HG02678 (cell line): Measurements from ENCODE around the gene CRACDL.

Experiments
- ATAC-seq: cut with Tn5 transposase; IDR thresholded peaks from one replicate; pipeline ENCODE4 v1.9.1; 2021; ENCODE audit warnings: mild to moderate bottlenecking, moderate library complexity; ENCODE audit not compliant: unreplicated experiment

CRACDL gene

GRCh38 chr2:98827625-98828368 lies 108.2 kb downstream of the CRACDL start:
- ATAC-seq, result no peak

- no peak for ATAC-seq
Measured at GRCh38 chr2:98826856-98827255, 109.2 kb downstream of the CRACDL start.

GRCh38 chr2:98825858-98826257 lies 110.2 kb downstream of the CRACDL start:
- no peak for ATAC-seq

- ATAC-seq, result no peak
Measured at GRCh38 chr2:98825404-98825803, 110.6 kb downstream of the CRACDL start.

- no peak for ATAC-seq
Measured at GRCh38 chr2:98825020-98825350, 111.0 kb downstream of the CRACDL start.

GRCh38 chr2:98824256-98825019 lies 111.6 kb downstream of the CRACDL start:
- ATAC-seq, result no peak

- no peak for ATAC-seq
Measured at GRCh38 chr2:98823196-98824170, 112.5 kb downstream of the CRACDL start.

- no peak for ATAC-seq
Measured at GRCh38 chr2:98822301-98823164, 113.5 kb downstream of the CRACDL start.

GRCh38 chr2:98821629-98822135 lies 114.3 kb downstream of the CRACDL start:
- no peak for ATAC-seq

- no peak for ATAC-seq
Measured at GRCh38 chr2:98819231-98819766, 116.7 kb downstream of the CRACDL start.

- no peak for ATAC-seq
Measured at GRCh38 chr2:98818164-98818563, 117.9 kb downstream of the CRACDL start.

GRCh38 chr2:98816281-98816680 lies 119.7 kb downstream of the CRACDL start:
- no peak for ATAC-seq

- no peak for ATAC-seq
Measured at GRCh38 chr2:98815795-98816194, 120.2 kb downstream of the CRACDL start.

GRCh38 chr2:98811766-98812165 lies 124.3 kb downstream of the CRACDL start:
- no peak for ATAC-seq

GRCh38 chr2:98810588-98810928 lies 125.5 kb downstream of the CRACDL start:
- ATAC-seq, result no peak

GRCh38 chr2:98809878-98810587 lies 126.0 kb downstream of the CRACDL start:
- ATAC-seq, result no peak

- no peak for ATAC-seq
Measured at GRCh38 chr2:98809116-98809515, 126.9 kb downstream of the CRACDL start.

GRCh38 chr2:98808546-98808945 lies 127.5 kb downstream of the CRACDL start:
- ATAC-seq, result no peak

GRCh38 chr2:98807929-98808328 lies 128.1 kb downstream of the CRACDL start:
- no peak for ATAC-seq
